ENCODE measurements around the gene TATDN2.

Gene TATDN2

DNA sequence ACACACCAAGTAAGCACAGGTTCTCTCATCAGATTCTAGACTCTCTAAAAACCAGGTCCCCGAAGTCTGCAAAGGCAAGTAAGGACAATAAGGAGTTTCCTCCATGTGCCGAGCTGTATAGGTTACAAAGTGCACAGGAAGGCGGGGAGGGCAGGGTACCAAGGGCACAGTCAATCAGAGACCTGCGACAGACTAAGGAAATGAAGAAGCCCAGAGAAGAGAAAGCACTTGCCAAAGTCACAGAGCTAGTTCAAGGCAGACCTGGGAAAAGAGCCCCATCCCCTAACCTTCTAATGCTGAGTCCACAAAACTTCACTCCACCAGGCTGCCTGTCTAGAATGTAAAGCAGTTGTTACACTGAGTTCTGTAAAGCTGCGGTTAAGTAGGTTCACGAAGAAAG, 71.0 kb downstream of the TATDN2 start:
- H3K4me3 ChIP-seq (ENCODE audit: low read depth, low read length) = peak overlapping the region; percentile 100
- no peak for DNase-seq (ENCODE audit: low read depth, low spot score)
- TF ChIP-seq, protein P1, sequence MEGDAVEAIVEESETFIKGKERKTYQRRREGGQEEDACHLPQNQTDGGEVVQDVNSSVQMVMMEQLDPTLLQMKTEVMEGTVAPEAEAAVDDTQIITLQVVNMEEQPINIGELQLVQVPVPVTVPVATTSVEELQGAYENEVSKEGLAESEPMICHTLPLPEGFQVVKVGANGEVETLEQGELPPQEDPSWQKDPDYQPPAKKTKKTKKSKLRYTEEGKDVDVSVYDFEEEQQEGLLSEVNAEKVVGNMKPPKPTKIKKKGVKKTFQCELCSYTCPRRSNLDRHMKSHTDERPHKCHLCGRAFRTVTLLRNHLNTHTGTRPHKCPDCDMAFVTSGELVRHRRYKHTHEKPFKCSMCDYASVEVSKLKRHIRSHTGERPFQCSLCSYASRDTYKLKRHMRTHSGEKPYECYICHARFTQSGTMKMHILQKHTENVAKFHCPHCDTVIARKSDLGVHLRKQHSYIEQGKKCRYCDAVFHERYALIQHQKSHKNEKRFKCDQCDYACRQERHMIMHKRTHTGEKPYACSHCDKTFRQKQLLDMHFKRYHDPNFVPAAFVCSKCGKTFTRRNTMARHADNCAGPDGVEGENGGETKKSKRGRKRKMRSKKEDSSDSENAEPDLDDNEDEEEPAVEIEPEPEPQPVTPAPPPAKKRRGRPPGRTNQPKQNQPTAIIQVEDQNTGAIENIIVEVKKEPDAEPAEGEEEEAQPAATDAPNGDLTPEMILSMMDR (IDR thresholded peaks at IDR 0.05; ENCODE audit: low read depth, low read length) = no peak
- in situ Hi-C loops (cut with HindIII; ENCODE audit: low sequenced_read_pairs) = no loop called here

DNA sequence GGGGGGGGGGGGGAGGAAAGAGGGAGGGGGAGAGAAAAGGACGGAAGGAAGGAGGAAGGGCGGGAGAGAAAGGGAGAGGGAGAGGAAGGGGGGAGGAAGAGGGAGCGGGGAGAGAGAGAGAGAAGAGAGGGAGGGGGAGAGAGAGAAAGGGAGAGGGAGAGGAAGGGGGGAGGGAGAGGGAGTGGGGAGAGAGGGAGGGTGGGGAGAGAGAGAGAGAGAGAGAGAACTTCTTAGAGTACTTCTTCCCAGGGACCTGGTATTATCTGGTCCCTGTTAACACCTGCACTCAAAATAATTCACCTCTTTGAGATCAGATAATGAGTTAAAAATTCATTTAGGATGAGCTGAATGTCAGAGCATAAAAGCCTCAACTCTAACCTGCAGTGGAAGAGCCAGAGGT, 71.5 kb downstream of the TATDN2 start:
- TF ChIP-seq, protein P1 (IDR thresholded peaks at IDR 0.05; ENCODE audit: low read depth, low read length) = no peak
- DNase-seq (ENCODE audit: low read depth, low spot score) = no peak
- peak overlapping the region; percentile 100 for H3K4me3 ChIP-seq (ENCODE audit: low read depth, low read length)
- in situ Hi-C loops (cut with HindIII; ENCODE audit: low sequenced_read_pairs) = no loop called here

DNA sequence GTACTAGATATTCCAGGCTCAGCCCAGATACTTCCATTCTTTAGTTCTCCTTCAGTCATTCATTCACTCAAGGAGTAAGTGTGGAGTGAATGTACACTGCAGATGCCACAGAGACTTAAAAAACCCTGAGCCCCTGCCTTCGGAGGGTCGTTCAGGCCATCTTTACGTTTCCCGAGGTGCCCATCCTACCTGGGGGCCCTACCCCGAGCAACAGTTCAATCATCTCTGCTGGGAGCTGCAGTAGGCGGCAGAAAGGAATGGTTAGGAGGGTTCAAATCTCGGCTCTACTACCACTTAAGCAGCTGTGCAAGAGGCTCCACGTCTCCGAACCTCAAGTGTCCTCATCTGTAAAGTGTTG, 72.0 kb downstream of the TATDN2 start:
- in situ Hi-C loops (cut with HindIII; ENCODE audit: low sequenced_read_pairs) = no loop called here
- H3K4me3 ChIP-seq (ENCODE audit: low read depth, low read length) = peak overlapping the region; percentile 100
- TF ChIP-seq, protein P1 (IDR thresholded peaks at IDR 0.05; ENCODE audit: low read depth, low read length) = no peak
- DNase-seq (ENCODE audit: low read depth, low spot score) = no peak

DNA sequence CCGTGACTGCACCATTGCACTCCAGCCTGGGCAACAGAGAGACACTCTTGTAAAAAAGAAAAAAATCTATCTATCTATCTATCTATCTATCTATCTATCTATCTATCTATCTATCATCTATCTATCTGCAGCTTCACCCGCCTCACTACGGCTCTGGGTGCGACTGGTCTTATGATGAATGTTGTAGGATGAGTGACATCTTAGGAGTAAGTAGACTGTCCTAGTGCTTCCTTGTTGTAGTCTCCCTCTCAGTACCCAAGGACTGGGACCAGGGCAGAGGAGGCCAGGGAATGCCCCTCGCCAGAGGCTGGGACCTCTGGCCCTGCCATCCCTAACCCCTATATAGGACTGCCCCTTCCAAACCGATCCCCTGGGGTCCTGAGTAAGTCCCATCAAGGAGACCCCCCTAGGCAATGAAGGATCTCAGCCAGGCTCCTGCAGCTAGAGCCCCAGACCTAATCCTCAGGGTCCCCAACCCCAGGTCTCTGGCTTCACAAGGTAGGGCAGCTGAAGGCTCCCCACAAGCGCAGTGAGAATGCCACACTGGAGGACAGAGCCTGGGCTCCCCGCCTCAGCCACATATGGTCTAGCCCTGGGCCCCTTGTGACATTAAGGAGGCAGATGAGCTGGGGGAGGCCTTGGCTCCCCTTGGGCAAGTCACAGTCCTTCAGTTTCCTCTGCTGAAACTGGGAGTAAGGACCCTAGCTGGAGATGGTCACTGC, 73.5 kb downstream of the TATDN2 start:
- DNase-seq (ENCODE audit: low read depth, low spot score) = no peak
- no peak overlapping the region for H3K4me3 ChIP-seq (ENCODE audit: low read depth, low read length)
- in situ Hi-C loops (cut with HindIII; ENCODE audit: low sequenced_read_pairs) = no loop called here
- TF ChIP-seq, protein P1 (IDR thresholded peaks at IDR 0.05; ENCODE audit: low read depth, low read length) = no peak

DNA sequence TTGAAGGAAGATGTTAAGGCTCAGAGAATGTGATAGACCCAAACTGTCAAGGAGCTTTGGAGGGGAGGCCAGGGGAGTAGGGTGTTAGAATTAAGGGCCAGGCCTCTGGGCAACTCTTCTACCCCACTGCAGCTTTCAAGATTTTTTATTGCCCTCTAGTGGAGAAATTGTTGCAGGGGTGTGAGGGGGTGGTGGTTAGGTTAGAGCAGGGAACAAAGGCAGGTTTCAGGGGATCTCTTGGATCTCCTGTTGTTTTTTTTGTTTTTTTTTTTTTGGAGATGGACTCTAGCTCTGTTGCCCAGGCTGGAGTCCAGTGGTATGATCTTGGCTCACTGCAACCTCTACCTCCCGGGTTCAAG, 74.1 kb downstream of the TATDN2 start:
- in situ Hi-C loops (cut with HindIII; ENCODE audit: low sequenced_read_pairs) = no loop called here
- DNase-seq (ENCODE audit: low read depth, low spot score) = no peak
- TF ChIP-seq, protein P1 (IDR thresholded peaks at IDR 0.05; ENCODE audit: low read depth, low read length) = peak; percentile 35

DNA sequence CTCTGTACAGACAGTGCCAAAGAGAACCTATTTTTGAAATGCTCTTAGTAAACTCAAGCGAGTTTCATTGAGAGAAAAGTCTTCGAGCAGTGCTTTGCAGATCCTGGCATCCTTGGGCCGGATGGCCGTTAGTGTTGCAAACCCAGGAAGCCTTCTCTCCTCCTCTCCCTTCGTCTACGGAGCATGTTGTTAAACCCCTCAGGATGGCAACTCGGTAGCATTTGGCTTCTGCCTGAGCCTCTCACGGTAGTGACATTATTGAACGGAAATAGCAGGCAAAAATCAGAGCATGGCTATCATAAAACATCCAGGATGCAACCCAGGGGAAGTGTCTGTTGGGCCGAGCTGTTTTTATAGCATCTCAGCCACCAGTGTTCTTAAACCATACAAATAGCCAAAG, 79.3 kb downstream of the TATDN2 start:
- TF ChIP-seq, protein P1 (IDR thresholded peaks at IDR 0.05; ENCODE audit: low read depth, low read length) = no peak
- no peak overlapping the region for H3K4me3 ChIP-seq (ENCODE audit: low read depth, low read length)
- DNase-seq (ENCODE audit: low read depth, low spot score) = no peak
- in situ Hi-C loops (cut with HindIII; ENCODE audit: low sequenced_read_pairs) = no loop called here

More for the DNA sequence above, 74.1 kb downstream of the TATDN2 start:
- H3K4me3 ChIP-seq (ENCODE audit: low read depth, low read length) = no peak overlapping the region
